ENCODE data around the gene ACAP1.

Gene ACAP1

GRCh38 chr17:7392696-7393612 is 56.6 kb downstream of the ACAP1 start:
- DNase-seq, result no peak

DNA sequence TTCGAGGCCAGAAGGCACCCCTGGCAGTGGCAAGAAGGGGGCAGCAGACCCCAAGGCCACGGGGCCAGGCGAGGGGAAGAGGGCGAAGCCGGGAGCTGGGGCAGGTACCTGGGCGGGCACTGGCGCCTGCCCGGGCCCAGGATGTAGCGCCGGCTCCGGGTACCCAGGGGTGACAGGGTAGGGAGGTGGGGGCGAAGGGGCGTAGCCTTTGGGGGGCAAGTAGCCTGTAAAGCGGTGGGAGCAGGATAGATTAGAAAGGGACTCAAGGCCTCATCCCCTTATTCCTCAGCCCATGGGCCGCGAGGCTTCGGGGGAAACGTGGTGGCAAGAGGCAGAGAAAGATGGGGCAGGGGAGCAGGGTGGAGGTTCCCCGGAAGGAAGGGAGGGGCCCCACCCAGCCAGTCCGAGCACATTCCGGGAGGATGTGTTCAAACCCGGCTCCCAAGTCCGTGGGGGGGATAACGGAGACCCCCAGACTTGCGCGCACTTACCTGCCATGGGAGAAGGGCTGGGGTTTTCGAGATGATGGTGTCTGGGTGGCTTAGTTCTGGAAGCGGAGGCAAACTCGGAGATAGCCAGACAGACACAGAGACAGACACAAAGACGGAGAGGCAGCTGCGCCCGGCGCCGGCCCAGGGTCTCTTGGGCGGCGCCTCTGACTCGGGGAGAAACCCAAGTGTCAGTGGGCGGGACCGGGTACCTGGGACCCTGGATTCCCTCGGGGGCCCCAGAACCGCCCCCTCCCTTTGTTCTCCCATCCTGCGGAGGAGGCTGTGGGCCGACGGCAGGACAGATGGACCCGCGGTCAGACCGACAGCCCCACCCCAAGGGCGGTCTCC is 57.5 kb downstream of the ACAP1 start:
- DNase-seq, result peak; percentile 56

DNA sequence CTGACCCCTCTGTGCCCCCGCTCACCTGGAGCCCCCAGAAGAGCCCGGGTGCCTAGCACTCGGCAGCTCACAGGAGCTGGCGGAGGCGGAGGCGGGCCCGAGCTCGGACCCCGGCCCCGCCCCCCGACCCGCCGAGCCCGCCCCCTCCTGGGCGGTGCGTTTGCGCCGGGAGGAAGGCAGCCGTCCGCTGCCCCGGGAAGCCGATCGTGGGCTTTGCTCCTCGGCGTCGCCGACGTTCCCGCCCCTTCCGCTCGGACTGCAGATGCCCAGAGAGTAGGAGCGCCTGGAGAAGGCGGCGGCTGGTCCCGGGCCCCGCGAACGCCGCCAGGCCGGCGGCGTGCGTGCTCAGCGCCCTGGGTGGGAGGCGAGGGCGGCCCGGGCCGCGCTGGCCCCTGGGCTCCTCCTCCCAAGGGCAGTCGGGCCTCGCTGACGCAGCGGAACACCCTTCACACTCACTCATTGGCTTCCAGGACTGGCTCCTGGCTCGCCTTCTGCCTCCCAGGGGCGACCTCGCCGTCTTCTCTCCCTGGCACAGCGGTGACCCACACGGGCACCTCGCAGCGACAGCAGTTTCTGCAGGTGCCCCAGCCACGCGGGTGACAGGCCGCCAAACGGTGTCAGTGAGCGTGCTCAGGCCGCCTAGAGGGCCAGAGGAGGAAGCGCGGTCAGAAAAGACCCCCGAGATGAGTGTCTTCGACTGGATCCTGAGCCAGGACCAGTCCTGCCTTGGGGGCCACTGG is 58.3 kb downstream of the ACAP1 start, which contains the start of gene PLSCR3:
Gene PLSCR3, minus strand, starts transcription at position 74 of the 740 bp plus-strand sequence. CDS start 415 bp downstream, outside the sequence.
- DNase-seq, result peak; percentile 90

GRCh38 chr17:7396147-7396546 is 59.8 kb downstream of the ACAP1 start:
- DNase-seq, result no peak

DNA sequence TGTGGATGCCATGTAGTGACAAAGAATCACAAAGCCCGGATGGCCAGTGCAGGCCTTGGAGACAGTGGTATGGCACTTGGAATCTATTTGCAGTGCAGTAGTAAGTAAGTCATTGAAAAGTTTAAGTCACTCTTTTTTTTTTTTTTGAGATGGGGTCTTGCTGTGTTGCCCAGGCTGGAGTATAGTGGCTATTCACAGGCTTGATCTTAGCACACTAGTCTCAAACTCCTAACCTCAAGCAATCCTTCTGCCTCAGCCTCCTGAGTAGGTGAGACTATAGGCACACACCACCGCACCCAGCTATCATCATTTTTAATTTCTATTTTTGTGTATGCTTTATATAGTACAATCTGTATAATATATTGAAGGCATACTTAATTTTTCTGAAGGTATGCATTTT is 62.3 kb downstream of the ACAP1 start:
- DNase-seq, result no peak
